DND-41 (cell line): ENCODE data around the gene NEFH.

Source experiments
- EZH2 ChIP-seq: IDR thresholded peaks from 3 replicates; pipeline ENCODE4 v1.6.1; 2012; ENCODE audit warnings: borderline replicate concordance, low read depth, mild to moderate bottlenecking, moderate library complexity, low read length, inconsistent platforms; ENCODE audit not compliant: severe bottlenecking
- TF ChIP-seq, protein P1 (sequence below): IDR thresholded peaks from 2 replicates; pipeline ENCODE4 v1.5.1; 2012; ENCODE audit warnings: borderline replicate concordance, low read length, moderate library complexity, mild to moderate bottlenecking; ENCODE audit not compliant: poor library complexity, severe bottlenecking; ENCODE audit errors: extremely low read depth

DNA sequence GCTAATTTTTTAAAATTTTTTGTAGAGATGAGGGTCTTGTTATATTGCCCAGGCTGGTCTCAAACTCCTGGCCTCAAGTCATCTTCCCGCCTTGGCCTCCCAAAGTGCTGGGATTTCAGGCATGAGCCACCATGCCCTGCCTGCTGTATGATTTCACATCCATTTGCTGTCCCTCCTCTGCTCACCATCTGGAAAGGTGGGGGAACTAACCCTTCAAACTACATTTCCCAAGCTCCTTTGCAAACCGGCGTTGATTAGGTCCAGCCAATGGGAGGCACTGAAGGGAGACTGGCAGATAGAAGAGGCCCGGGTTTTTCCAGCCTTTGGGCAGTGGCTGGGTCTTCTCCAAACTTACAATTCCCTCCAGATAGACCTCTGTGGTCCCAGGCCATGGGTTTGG, 22.3 kb upstream of the NEFH start:
- TF ChIP-seq, protein P1, sequence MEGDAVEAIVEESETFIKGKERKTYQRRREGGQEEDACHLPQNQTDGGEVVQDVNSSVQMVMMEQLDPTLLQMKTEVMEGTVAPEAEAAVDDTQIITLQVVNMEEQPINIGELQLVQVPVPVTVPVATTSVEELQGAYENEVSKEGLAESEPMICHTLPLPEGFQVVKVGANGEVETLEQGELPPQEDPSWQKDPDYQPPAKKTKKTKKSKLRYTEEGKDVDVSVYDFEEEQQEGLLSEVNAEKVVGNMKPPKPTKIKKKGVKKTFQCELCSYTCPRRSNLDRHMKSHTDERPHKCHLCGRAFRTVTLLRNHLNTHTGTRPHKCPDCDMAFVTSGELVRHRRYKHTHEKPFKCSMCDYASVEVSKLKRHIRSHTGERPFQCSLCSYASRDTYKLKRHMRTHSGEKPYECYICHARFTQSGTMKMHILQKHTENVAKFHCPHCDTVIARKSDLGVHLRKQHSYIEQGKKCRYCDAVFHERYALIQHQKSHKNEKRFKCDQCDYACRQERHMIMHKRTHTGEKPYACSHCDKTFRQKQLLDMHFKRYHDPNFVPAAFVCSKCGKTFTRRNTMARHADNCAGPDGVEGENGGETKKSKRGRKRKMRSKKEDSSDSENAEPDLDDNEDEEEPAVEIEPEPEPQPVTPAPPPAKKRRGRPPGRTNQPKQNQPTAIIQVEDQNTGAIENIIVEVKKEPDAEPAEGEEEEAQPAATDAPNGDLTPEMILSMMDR, result no peak
- no peak for TF ChIP-seq EZH2
